ACC112 (cell line): ENCODE results near the gene PARP3.

ENCODE experiments used
- H2AFZ ChIP-seq: fragments of 200-600 bp; sonication (generic); one replicate; pipeline ENCODE4 v1.6.0; 2017; ENCODE audit warnings: antibody characterized with exemption, low read length; ENCODE audit not compliant: unreplicated experiment
- H3K27ac ChIP-seq: fragments of 200-600 bp; sonication (generic); 2 replicates; pipeline ENCODE4 v1.5.1; 2014; ENCODE audit warnings: low read depth, mild to moderate bottlenecking, antibody characterized with exemption, low read length, moderate library complexity
- H3K27me3 ChIP-seq: fragments of 200-600 bp; sonication (generic); 2 replicates; pipeline ENCODE4 v1.6.1; 2014; ENCODE audit warnings: mild to moderate bottlenecking, antibody characterized with exemption, low read length, moderate library complexity, mixed read lengths; ENCODE audit not compliant: insufficient read depth
- H3K36me3 ChIP-seq: fragments of 200-600 bp; sonication (generic); 2 replicates; pipeline ENCODE4 v1.6.1; 2016; ENCODE audit warnings: mild to moderate bottlenecking, antibody characterized with exemption, low read length, moderate library complexity, mixed read lengths; ENCODE audit not compliant: insufficient read depth
- H3K4me1 ChIP-seq: fragments of 200-600 bp; sonication (generic); one replicate; pipeline ENCODE4 v1.6.1; 2016; ENCODE audit warnings: low read length, mixed read lengths; ENCODE audit not compliant: insufficient read depth, unreplicated experiment, control insufficient read depth
- H3K4me3 ChIP-seq: fragments of 200-600 bp; sonication (generic); 2 replicates; pipeline ENCODE4 v1.5.1; 2014; ENCODE audit warnings: mild to moderate bottlenecking, low read depth, low read length
- H3K79me2 ChIP-seq: fragments of 200-600 bp; sonication (generic); one replicate; pipeline ENCODE4 v1.6.0; 2016; ENCODE audit warnings: low read length; ENCODE audit not compliant: control insufficient read depth, unreplicated experiment, insufficient read depth

The PARP3 gene

GRCh38 chr3:51978143-51978502 is 36.0 kb downstream of the PARP3 start:
- H3K36me3 ChIP-seq, result no peaks in the 10 kb centered on the region
- H2AFZ ChIP-seq, result no peak overlapping the region
- H3K4me1 ChIP-seq, result peaks cover 23% of the 10 kb centered on the region
- H3K27me3 ChIP-seq, result no peaks in the 10 kb centered on the region
- no peak overlapping the region for H3K27ac ChIP-seq
- no peak overlapping the region for H3K4me3 ChIP-seq
- H3K79me2 ChIP-seq, result peaks cover 11% of the 10 kb centered on the region

DNA sequence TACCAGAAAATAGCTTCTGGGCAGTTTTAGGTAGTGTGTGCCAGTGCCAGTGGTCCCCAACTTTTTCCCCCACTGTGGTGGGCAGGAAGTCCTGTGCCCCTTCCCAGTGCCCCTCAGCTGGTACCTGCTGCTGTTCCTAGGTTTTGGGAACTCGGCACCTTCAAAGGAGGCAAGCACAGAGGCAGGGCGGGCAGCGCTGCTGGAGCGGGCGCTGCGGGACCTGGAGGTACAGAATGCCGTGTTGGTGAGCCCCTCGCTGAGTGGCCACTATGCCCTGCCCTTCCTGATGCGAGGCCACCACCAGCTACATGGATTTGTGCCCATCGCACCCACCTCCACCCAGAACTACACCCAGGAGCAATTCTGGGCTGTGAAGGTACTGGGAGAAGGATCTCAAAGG is 38.1 kb downstream of the PARP3 start:
- Histone ChIP-seq H3K4me1 (peaks cover 23% of the 10 kb centered on the region), H3K4me3 (no peak overlapping the region), H2AFZ (no peak overlapping the region), H3K36me3 (no peaks in the 10 kb centered on the region), H3K79me2 (peaks cover 13% of the 10 kb centered on the region), H3K27me3 (no peaks in the 10 kb centered on the region), H3K27ac (no peak overlapping the region)

DNA sequence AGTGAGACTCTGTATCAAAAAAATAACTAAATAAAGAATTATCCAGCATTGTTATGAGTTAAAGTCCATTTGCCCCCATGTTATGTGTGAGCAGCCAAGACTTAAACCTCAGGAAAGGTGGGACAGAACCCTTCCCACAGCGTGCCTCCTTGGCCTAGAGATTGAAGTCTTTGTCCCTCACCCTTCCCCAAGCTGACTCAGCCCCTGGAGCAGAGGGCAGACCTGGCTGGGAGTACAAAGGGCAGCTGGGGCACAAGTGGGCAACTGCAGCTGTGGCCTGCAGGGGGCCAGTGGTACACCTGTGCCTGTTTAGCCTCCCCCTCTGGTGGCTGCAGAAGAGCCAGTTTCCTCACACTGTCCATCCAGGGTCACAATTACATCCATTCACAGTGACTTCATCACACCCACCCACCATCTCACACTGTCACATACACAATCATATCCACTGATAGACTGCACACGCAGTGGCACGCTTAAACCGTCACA is 40.2 kb downstream of the PARP3 start:
- Histone ChIP-seq H3K27me3 (no peaks in the 10 kb centered on the region), H3K36me3 (no peaks in the 10 kb centered on the region), H2AFZ (peak overlapping the region; percentile 40), H3K4me3 (peak overlapping the region; percentile 85), H3K79me2 (peaks cover 13% of the 10 kb centered on the region), H3K4me1 (peaks cover 14% of the 10 kb centered on the region), H3K27ac (peak overlapping the region; percentile 77)

DNA sequence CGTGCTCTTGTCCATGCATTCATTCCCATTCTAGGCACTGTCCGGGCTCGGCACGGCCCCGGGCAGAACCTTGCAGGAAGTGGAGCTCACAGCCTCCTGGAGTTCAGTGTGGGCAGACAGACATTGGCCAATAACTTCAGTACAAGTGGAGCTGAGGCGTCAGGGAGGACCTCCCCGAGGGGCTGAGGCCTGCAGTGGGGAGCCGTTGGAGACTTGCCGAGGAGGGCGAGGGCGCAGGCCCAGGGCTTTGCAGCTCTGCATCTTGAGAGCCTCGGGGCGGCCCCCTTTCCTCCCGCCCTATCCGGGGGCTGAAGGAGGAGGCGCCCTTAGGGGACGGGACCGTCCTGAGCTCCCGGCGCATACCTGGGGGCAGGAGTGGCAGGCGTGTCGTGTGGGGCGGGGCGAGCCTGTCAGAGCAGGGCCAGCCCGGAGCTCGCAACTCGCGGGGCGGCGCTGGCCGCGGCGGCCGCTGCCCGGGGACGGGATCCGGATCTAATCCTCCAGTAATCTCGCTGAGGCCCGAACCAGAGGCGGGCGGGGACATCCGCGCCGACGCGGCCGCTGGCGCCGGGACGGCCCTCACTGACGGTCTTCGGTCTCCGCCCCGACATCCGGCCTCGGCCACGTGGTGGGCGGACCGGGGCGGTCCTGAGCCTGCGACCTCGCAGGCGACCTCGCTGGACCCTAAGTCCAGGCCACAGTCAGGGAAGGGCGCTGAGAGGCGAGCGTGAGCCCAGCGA is 40.8 kb downstream of the PARP3 start, which contains the start of gene ACY1:
ACY1 (plus strand) TSS at position 698 of the 740 bp plus-strand sequence. CDS start 530 bp downstream, outside the sequence.
- Histone ChIP-seq H2AFZ (peak within 1 kb of the TSS; percentile 40), H3K79me2 (peaks cover 13% of the 10 kb centered on the region), H3K4me1 (peaks cover 14% of the 10 kb centered on the region), H3K27ac (peak within 1 kb of the TSS; percentile 77), H3K27me3 (no peaks in the 10 kb centered on the region), H3K4me3 (peak within 1 kb of the TSS; percentile 85), H3K36me3 (no peaks in the 10 kb centered on the region)

DNA sequence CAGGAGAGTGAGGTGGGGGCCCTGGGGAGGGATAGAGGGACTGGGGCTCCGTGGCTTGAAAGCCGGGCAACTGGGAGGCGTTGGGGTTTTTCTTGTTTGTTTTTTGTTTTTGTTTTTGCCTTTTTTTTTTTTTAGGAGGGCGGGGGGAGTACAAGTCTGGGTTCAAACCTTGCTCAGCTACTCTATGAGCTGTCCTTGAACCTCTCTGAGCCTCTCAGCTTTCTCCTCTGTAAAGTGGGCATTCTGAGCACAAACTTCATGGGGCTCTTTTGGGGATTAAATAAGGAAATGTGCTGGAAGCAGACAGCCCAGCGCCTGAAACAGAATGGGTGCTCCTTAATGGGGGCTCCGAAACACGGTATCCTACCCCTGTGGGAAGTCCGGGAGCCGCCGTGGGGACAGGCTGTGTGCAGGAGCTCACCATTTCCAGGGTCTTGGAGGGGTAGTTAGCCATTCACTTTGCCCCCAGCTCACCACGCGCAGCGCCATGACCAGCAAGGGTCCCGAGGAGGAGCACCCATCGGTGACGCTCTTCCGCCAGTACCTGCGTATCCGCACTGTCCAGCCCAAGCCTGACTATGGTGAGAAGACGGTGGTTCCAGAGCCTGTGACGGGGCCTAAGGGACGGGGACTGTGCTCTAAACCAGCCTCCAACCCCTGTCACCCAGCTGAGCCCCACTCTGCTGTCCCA is 41.6 kb downstream of the PARP3 start:
- Histone ChIP-seq H2AFZ (no peak overlapping the region), H3K4me1 (peaks cover 14% of the 10 kb centered on the region), H3K4me3 (peak overlapping the region; percentile 85), H3K79me2 (peaks cover 13% of the 10 kb centered on the region), H3K27ac (peak overlapping the region; percentile 77), H3K27me3 (no peaks in the 10 kb centered on the region), H3K36me3 (no peaks in the 10 kb centered on the region)

DNA sequence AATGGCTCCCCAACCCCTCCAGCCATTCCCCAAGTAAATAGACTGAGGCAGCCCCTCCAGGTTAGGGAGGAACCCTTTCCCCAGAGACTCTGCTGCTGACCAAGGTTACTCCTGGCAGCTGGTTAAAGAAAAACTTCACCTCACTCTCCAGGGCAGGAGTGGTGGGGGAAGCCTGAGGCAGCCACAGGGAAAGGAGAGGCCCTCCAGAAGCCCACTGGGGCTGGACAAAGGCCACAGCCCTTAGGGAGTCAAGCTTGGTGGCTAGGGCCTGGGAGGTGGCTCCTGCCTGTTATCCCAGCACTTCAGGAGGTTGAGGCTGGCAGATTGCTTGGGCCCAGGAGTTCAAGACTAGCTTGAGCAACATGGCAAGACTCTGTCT is 42.1 kb downstream of the PARP3 start:
- no peaks in the 10 kb centered on the region for H3K36me3 ChIP-seq
- H2AFZ ChIP-seq, result no peak overlapping the region
- peak overlapping the region; percentile 85 for H3K4me3 ChIP-seq
- peak overlapping the region; percentile 77 for H3K27ac ChIP-seq
- no peaks in the 10 kb centered on the region for H3K27me3 ChIP-seq
- peaks cover 14% of the 10 kb centered on the region for H3K4me1 ChIP-seq
- H3K79me2 ChIP-seq, result peaks cover 13% of the 10 kb centered on the region

DNA sequence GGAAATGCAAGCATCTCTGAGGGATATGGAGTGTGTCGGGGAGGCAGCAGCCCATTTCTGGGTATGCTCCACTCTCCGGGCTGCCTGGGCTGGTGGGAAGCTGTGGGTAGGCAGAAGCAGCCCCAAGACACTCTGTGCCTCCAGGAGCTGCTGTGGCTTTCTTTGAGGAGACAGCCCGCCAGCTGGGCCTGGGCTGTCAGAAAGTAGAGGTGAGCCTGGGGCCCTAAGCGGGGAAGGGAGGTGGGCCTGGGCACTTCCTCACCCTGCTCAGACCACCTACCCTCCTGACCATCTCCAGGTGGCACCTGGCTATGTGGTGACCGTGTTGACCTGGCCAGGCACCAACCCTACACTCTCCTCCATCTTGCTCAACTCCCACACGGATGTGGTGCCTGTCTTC is 42.9 kb downstream of the PARP3 start:
- H3K27ac ChIP-seq, result no peak overlapping the region

GRCh38 chr3:51986010-51986947 is 44.1 kb downstream of the PARP3 start:
- H3K27ac ChIP-seq, result no peak overlapping the region
- peaks cover under 1% of the 10 kb centered on the region; the same call in 1 of the 2 replicates for H3K36me3 ChIP-seq
- no peaks in the 10 kb centered on the region for H3K27me3 ChIP-seq
- H3K4me1 ChIP-seq, result peaks cover 14% of the 10 kb centered on the region
- no peak overlapping the region for H3K4me3 ChIP-seq
- H2AFZ ChIP-seq, result no peak overlapping the region
- peaks cover 9% of the 10 kb centered on the region for H3K79me2 ChIP-seq

More for the DNA sequence above, 42.9 kb downstream of the PARP3 start:
- no peak overlapping the region for H3K4me3 ChIP-seq
- no peak overlapping the region for H2AFZ ChIP-seq
- no peaks in the 10 kb centered on the region for H3K36me3 ChIP-seq
- no peaks in the 10 kb centered on the region for H3K27me3 ChIP-seq
- H3K4me1 ChIP-seq, result peaks cover 14% of the 10 kb centered on the region
- H3K79me2 ChIP-seq, result peaks cover 13% of the 10 kb centered on the region

DNA sequence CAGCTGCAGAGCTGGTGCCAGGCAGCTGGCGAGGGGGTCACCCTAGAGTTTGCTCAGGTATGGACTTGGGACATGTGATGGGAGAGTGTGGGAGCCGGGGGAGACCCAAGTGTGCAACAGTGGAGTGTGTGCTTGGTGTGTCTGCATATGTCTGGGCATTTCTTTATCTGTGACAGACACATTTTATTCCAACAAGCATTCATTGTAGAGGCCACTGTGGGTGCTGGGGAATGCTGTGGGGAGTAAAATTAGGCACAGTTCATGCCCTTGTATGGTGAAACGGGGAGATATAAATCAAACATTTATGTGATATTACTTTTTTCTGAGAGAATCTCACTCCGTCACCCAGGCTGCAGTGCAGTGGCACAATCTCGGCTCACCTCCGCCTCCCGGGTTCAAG is 45.4 kb downstream of the PARP3 start:
- no peak overlapping the region for H3K27ac ChIP-seq
- peaks cover 8% of the 10 kb centered on the region for H3K4me1 ChIP-seq
- no peak overlapping the region for H2AFZ ChIP-seq
- H3K4me3 ChIP-seq, result no peak overlapping the region
- H3K36me3 ChIP-seq, result peaks cover 11% of the 10 kb centered on the region
- peaks cover 9% of the 10 kb centered on the region for H3K79me2 ChIP-seq
- H3K27me3 ChIP-seq, result no peaks in the 10 kb centered on the region
